Hair follicle dermal papilla cell (primary cell): ENCODE measurements around the gene FBLIM1. TPM values are rescaled to one million over a fixed set of nuclear protein-coding genes. Genes with fewer than 3 reads are reported as not detected.

ENCODE experiments used
- total RNA-seq: library from RNA; depleted of rRNA; stranded (reverse); fragments of >200 nt; gene quantifications from 2 replicates; pipeline ENCODE4 v1.2.3, GENCODE V29; 2012

Gene FBLIM1, protein sequence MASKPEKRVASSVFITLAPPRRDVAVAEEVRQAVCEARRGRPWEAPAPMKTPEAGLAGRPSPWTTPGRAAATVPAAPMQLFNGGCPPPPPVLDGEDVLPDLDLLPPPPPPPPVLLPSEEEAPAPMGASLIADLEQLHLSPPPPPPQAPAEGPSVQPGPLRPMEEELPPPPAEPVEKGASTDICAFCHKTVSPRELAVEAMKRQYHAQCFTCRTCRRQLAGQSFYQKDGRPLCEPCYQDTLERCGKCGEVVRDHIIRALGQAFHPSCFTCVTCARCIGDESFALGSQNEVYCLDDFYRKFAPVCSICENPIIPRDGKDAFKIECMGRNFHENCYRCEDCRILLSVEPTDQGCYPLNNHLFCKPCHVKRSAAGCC
- 72.7 and 83.2 TPM in 2 replicates for total RNA-seq

DNA sequence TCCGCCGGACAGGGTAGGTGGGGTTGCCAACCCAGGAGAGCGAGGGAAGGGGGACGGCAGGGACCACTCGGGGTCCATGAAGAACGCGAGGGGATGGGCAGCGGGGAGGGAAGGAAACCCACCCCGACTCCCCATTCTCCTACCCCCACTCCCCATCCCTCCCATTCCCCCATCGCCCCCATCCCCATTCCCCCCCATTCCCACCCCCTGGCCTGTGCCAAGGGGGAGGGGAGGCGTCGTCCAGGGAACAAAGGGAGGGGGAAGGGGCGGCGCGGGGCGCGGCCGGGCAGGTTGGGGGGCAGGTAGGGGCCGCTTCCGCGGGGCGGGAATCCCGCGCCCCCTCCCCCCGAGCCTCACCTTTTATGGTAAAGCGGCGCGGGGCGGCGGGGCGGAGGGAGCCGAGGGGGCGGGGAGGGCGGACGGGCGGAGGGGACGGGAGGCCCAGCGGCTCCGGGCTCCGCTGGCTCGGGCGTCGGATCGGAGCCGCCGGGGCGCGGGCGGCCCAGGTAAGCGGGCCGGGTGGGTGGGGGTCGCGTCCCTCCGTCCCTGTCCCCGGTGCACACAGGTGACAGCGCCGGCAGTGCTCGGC is at the start of gene FBLIM1:
TSS of gene FBLIM1 (plus strand) at position 453 of the 589 bp plus-strand sequence. CDS start 6,189 bp downstream, outside the sequence.

DNA sequence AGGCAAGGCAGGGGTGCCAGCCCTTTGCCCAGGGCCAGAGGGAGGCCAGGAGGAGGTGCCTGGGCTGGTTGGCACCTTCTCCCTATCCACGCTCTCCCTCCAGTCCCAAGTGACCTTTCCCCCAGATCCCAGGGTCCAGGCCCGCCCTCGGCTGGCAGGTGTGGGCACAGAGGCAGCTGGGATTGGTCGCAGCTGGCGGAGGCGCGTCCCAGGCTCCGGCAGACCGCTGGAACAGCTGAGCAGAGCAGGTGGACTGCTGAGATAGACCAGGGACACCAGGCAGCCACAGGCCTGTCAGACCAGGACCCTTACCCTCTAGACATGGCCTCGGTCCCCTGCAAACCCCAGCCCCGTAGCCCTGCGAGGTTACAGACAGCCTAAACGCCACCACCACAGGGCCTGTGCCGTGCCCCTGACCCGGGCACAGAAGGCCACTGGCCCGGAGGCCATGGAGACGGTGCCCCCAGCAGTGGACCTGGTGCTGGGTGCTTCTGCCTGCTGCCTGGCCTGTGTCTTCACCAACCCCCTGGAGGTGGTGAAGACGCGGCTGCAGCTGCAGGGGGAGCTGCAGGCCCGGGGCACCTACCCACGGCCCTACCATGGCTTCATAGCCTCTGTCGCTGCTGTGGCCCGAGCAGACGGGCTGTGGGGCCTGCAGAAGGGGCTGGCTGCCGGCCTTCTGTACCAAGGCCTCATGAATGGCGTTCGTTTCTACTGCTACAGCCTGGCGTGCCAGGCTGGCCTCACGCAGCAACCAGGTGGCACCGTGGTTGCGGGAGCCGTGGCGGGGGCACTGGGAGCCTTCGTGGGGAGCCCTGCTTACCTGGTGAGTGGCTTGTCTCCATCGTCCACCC is 22.3 kb upstream of the FBLIM1 start, which contains the start of gene SLC25A34:
TSS of gene SLC25A34 (plus strand) at position 221 of the 854 bp plus-strand sequence. CDS start at position 449, 228 bp downstream.

DNA sequence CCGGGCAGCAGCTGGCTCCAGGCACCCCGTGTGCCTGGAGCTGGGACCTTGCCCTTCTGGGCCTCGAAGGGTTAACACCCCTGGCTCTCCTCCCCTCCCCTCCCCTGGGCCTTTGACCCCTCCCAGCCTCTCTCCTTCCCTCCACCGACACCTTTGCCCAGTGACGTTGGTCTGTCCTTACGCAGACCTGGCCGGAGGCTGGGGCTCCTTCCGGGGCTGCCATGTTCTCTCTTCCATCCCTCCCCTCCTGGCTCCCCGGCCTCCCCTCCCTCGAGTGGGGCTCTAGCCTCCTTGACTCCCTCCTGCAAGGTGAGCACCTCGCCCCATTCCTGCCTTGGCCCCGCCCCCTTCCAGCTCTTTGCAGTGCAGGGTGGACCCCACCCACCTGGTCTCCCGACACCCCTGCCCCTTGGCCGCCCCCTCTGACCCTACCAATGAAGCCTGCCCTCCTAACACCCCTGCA is 16.2 kb upstream of the FBLIM1 start, which contains the start of gene TMEM82:
TSS of gene TMEM82 (plus strand) at position 161 of the 463 bp plus-strand sequence. CDS start at position 222, 61 bp downstream.

DNA sequence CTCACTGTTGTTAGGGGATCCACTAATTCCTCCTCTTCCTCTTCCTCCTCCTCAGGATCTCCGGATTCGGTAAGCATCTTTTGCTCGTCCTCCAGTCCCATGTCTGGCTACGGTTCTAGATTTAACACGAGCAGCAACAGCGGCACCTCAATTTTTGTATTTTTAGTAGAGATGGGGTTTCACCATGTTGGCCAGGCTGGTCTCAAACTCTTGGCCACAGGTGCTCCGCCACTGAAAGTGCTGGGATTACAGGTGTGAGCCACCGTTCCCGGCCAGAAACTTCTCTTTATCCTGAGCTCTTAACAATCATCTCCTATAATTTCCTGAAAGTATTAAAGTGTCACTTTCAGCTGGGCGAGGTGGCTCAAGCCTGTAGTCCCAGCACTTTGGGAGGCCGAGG is 49.0 kb downstream of the FBLIM1 start, which contains the start of gene UQCRHL:
TSS of gene UQCRHL (minus strand) at position 101 of the 400 bp plus-strand sequence. CDS start at position 101, 0 bp downstream.

Other genes starting within 250 kb of the FBLIM1 start
- 6.9 and 7.3 TPM in 2 replicates for gene CASP9, start 234.6 kb upstream of the FBLIM1 start, total RNA-seq
- gene DNAJC16, start 231.9 kb upstream of the FBLIM1 start, total RNA-seq = 23.4 and 25.8 TPM in 2 replicates
- gene AGMAT, start 173.7 kb upstream of the FBLIM1 start, total RNA-seq = 0.16 and 1.3 TPM in 2 replicates
- 22.3 and 25.3 TPM in 2 replicates for gene DDI2, start 141.3 kb upstream of the FBLIM1 start, total RNA-seq
- 82.1 and 83.7 TPM in 2 replicates for gene PLEKHM2, start 74.5 kb upstream of the FBLIM1 start, total RNA-seq
- 0.49 and 0.65 TPM in 2 replicates for gene SLC25A34, start 22.5 kb upstream of the FBLIM1 start, total RNA-seq
- not detected in 2 replicates for gene TMEM82, start 16.3 kb upstream of the FBLIM1 start, total RNA-seq
- 0.36 and 0.81 TPM in 2 replicates for gene UQCRHL, start 48.9 kb downstream of the FBLIM1 start, total RNA-seq
- gene SPEN, start 88.9 kb downstream of the FBLIM1 start, total RNA-seq = 27.3 and 28.6 TPM in 2 replicates
- gene ZBTB17, start 217.3 kb downstream of the FBLIM1 start, total RNA-seq = 36.2 and 49.8 TPM in 2 replicates
- gene SRARP, start 245.4 kb downstream of the FBLIM1 start, total RNA-seq = not detected in 2 replicates